HG02943 (cell line): ENCODE results near the gene MCM5.
"Not testable (repeated sequence)": the region's sequence is repeated elsewhere in the genome, so short reads cannot be mapped to it uniquely, and the experiment has no call there.

ENCODE experiments used
- ATAC-seq: cut with Tn5 transposase; IDR thresholded peaks from one replicate; pipeline ENCODE4 v1.9.1; 2021; ENCODE audit warnings: mild to moderate bottlenecking, low read depth, moderate library complexity; ENCODE audit not compliant: unreplicated experiment

Gene MCM5

GRCh38 chr22:35430897-35431322 lies 31.0 kb downstream of the MCM5 start:
- ATAC-seq = no peak

- ATAC-seq = no peak
These were observed 31.7 kb downstream of the MCM5 start for GRCh38 chr22:35431483-35432227.

- ATAC-seq = no peak
These were observed 32.4 kb downstream of the MCM5 start for GRCh38 chr22:35432228-35432905.

GRCh38 chr22:35434061-35434710 lies 34.2 kb downstream of the MCM5 start:
- no peak for ATAC-seq

GRCh38 chr22:35435201-35435740 lies 35.3 kb downstream of the MCM5 start:
- no peak for ATAC-seq

GRCh38 chr22:35436421-35436820 lies 36.5 kb downstream of the MCM5 start:
- ATAC-seq = no peak

GRCh38 chr22:35437049-35437448 lies 37.1 kb downstream of the MCM5 start:
- ATAC-seq = no peak

GRCh38 chr22:35438673-35439364 lies 38.9 kb downstream of the MCM5 start:
- ATAC-seq = not testable (repeated sequence)

- no peak for ATAC-seq
These were observed 39.4 kb downstream of the MCM5 start for GRCh38 chr22:35439365-35439717.

- no peak for ATAC-seq
These were observed 40.2 kb downstream of the MCM5 start for GRCh38 chr22:35440129-35440528.

GRCh38 chr22:35441489-35442100 lies 41.7 kb downstream of the MCM5 start:
- ATAC-seq = no peak

- ATAC-seq = no peak
These were observed 42.5 kb downstream of the MCM5 start for GRCh38 chr22:35442471-35442870.

GRCh38 chr22:35443338-35443737 lies 43.4 kb downstream of the MCM5 start:
- ATAC-seq = no peak

- ATAC-seq = no peak
These were observed 44.1 kb downstream of the MCM5 start for GRCh38 chr22:35443790-35444684.

GRCh38 chr22:35444685-35445399 lies 44.9 kb downstream of the MCM5 start:
- no peak for ATAC-seq

GRCh38 chr22:35445933-35446332 lies 46.0 kb downstream of the MCM5 start:
- ATAC-seq = no peak

GRCh38 chr22:35446365-35446764 lies 46.4 kb downstream of the MCM5 start:
- ATAC-seq = no peak

GRCh38 chr22:35448523-35448922 lies 48.6 kb downstream of the MCM5 start:
- ATAC-seq = no peak
